Measurements from ENCODE around the gene TAF11L13.
"Not testable (repeated sequence)": the region's sequence is repeated elsewhere in the genome, so short reads cannot be mapped to it uniquely, and the experiment has no call there.

TAF11L13 gene

GRCh38 chr5:17631788-17632187 is at the start of gene TAF11L13:
Gene TAF11L13 (plus strand): TSS chr5:17632088.
- DNase-seq (ENCODE audit: low read depth); H3K4me3 ChIP-seq (ENCODE audit: low read depth, low read length): not testable (repeated sequence)

GRCh38 chr5:17585658-17586057 is 46.2 kb upstream of the TAF11L13 start, which contains the start of gene TAF11L7:
Gene TAF11L7 (minus strand): TSS chr5:17585758.
- H3K4me3 ChIP-seq (ENCODE audit: low read depth, low read length); DNase-seq (ENCODE audit: low read depth): not testable (repeated sequence)

GRCh38 chr5:17590860-17591259 is 41.0 kb upstream of the TAF11L13 start, which contains the start of gene TAF11L8:
Gene TAF11L8 (minus strand): TSS chr5:17590960.
- DNase-seq (ENCODE audit: low read depth); H3K4me3 ChIP-seq (ENCODE audit: low read depth, low read length): not testable (repeated sequence)

- DNase-seq (ENCODE audit: low read depth); H3K4me3 ChIP-seq (ENCODE audit: low read depth, low read length): not testable (repeated sequence)
These were observed 37.6 kb upstream of the TAF11L13 start, which contains the start of gene TAF11L9 for GRCh38 chr5:17594255-17594654. Gene TAF11L9 (minus strand): TSS chr5:17594394.

- not testable (repeated sequence) for DNase-seq (ENCODE audit: low read depth); H3K4me3 ChIP-seq (ENCODE audit: low read depth, low read length)
These were observed 34.2 kb upstream of the TAF11L13 start, which contains the start of gene TAF11L10 for GRCh38 chr5:17597728-17598127. Gene TAF11L10 (minus strand): TSS chr5:17597828.

- not testable (repeated sequence) for H3K4me3 ChIP-seq (ENCODE audit: low read depth, low read length); DNase-seq (ENCODE audit: low read depth)
These were observed 28.0 kb upstream of the TAF11L13 start, which contains the start of gene TAF11L11 for GRCh38 chr5:17603880-17604279. Gene TAF11L11 (plus strand): TSS chr5:17604183.

GRCh38 chr5:17604951-17605350 is 26.9 kb upstream of the TAF11L13 start:
- TF ChIP-seq CTCF (IDR thresholded peaks at IDR 0.05; ENCODE audit: control insufficient read depth, extremely low read depth, insufficient read depth): no peak
- no peak overlapping the region for H3K4me3 ChIP-seq (ENCODE audit: low read depth, low read length)
- DNase-seq (ENCODE audit: low read depth): no peak

- not testable (repeated sequence) for H3K4me3 ChIP-seq (ENCODE audit: low read depth, low read length); DNase-seq (ENCODE audit: low read depth)
These were observed 24.4 kb upstream of the TAF11L13 start for GRCh38 chr5:17607461-17607860.

- not testable (repeated sequence) for H3K4me3 ChIP-seq (ENCODE audit: low read depth, low read length); DNase-seq (ENCODE audit: low read depth)
These were observed 21.8 kb upstream of the TAF11L13 start, which contains the start of gene TAF11L12 for GRCh38 chr5:17610092-17610491. Gene TAF11L12 (plus strand): TSS chr5:17610392.

- no peak overlapping the region for H3K4me3 ChIP-seq (ENCODE audit: low read depth, low read length)
- no peak for TF ChIP-seq CTCF (IDR thresholded peaks at IDR 0.05; ENCODE audit: control insufficient read depth, extremely low read depth, insufficient read depth)
- no peak for DNase-seq (ENCODE audit: low read depth)
These were observed 16.8 kb upstream of the TAF11L13 start for GRCh38 chr5:17614872-17615605.

GRCh38 chr5:17619354-17619753 is 12.5 kb upstream of the TAF11L13 start:
- H3K4me3 ChIP-seq (ENCODE audit: low read depth, low read length): no peak overlapping the region
- no peak for TF ChIP-seq CTCF (IDR thresholded peaks at IDR 0.05; ENCODE audit: control insufficient read depth, extremely low read depth, insufficient read depth)
- DNase-seq (ENCODE audit: low read depth): no peak

All from LNCaP clone FGC (cell line).